ENCODE measurements around the gene MSX2.

- TF ChIP-seq POLR2A (IDR thresholded peaks at IDR 0.05) (no peak), CTCF (IDR thresholded peaks at IDR 0.05 in 4 of 5, conservative IDR thresholded peaks at IDR 0.05 in 1 of 5) (no peak)
Observed at GRCh38 chr5:174687503-174687902, 36.9 kb upstream of the MSX2 start.
